ENCODE data around the gene EXOC4.
"Not testable (repeated sequence)": the region's sequence is repeated elsewhere in the genome, so short reads cannot be mapped to it uniquely, and the experiment has no call there.

Gene EXOC4

GRCh38 chr7:133252858-133253518 is at the start of gene EXOC4:
EXOC4 (plus strand) TSS chr7:133253078.
- peak; percentile 98 for DNase-seq

- DNase-seq, result no peak
Measured at GRCh38 chr7:133203490-133203889, 49.4 kb upstream of the EXOC4 start.

- DNase-seq, result no peak
Measured at GRCh38 chr7:133207687-133208086, 45.2 kb upstream of the EXOC4 start.

GRCh38 chr7:133210817-133211216 is 42.1 kb upstream of the EXOC4 start:
- not testable (repeated sequence) for DNase-seq

GRCh38 chr7:133213772-133214171 is 39.1 kb upstream of the EXOC4 start:
- not testable (repeated sequence) for DNase-seq

GRCh38 chr7:133217773-133218172 is 35.1 kb upstream of the EXOC4 start:
- DNase-seq, result no peak

GRCh38 chr7:133230591-133231194 is 22.2 kb upstream of the EXOC4 start:
- peak; percentile 52 for DNase-seq

GRCh38 chr7:133233142-133233541 is 19.7 kb upstream of the EXOC4 start:
- no peak for DNase-seq

- peak; percentile 82 for DNase-seq
Measured at GRCh38 chr7:133234961-133235875, 17.7 kb upstream of the EXOC4 start.

- no peak for DNase-seq
Measured at GRCh38 chr7:133237545-133237944, 15.3 kb upstream of the EXOC4 start.

GRCh38 chr7:133240302-133240701 is 12.6 kb upstream of the EXOC4 start:
- no peak for DNase-seq

- no peak for DNase-seq
Measured at GRCh38 chr7:133246558-133246957, 6.3 kb upstream of the EXOC4 start.

- DNase-seq, result no peak
Measured at GRCh38 chr7:133248901-133249300, 4.0 kb upstream of the EXOC4 start.

- no peak for DNase-seq
Measured at GRCh38 chr7:133252506-133252857, 396 bp upstream of the EXOC4 start.

GRCh38 chr7:133253519-133253875 is 619 bp downstream of the EXOC4 start:
- DNase-seq, result no peak

GRCh38 chr7:133255486-133255885 is 2.6 kb downstream of the EXOC4 start:
- DNase-seq, result no peak

- no peak for DNase-seq
Measured at GRCh38 chr7:133258174-133258573, 5.3 kb downstream of the EXOC4 start.

- no peak for DNase-seq
Measured at GRCh38 chr7:133265821-133266220, 12.9 kb downstream of the EXOC4 start.

- DNase-seq, result no peak
Measured at GRCh38 chr7:133268355-133268754, 15.5 kb downstream of the EXOC4 start.

- no peak for DNase-seq
Measured at GRCh38 chr7:133272336-133272735, 19.5 kb downstream of the EXOC4 start.

- DNase-seq, result no peak
Measured at GRCh38 chr7:133273227-133273626, 20.3 kb downstream of the EXOC4 start.

GRCh38 chr7:133274265-133274664 is 21.4 kb downstream of the EXOC4 start:
- DNase-seq, result no peak

GRCh38 chr7:133275008-133275407 is 22.1 kb downstream of the EXOC4 start:
- DNase-seq, result no peak

Measured in NCI-H526 treated with DMSO at 0.1 percent for 48 hours (cell line).